HCT116 (cell line): ENCODE data around the gene CD99L2. TPM values are rescaled to one million over a fixed set of nuclear protein-coding genes. Genes with fewer than 3 reads are reported as not detected.

Experiments used
- ATAC-seq: fragments of 200-7000 bp; cut with Tn5 transposase; 2 replicates; pipeline ENCODE4 v1.9.1; 2020; ENCODE audit warnings: mild to moderate bottlenecking, moderate library complexity
- BruUV-seq: library from RNA; stranded (reverse); fragments of 400-500 nt; replicated peaks from 2 replicates; lab custom pipeline; 2021; lab: Mats Ljungman, UMichigan
- CTCF ChIA-PET: fragments of 300-600 bp; sonication (Branson Sonifier 250); formaldehyde crosslinking; loops from one replicate; lab custom pipeline; 2021; ENCODE audit warnings: antibody characterized with exemption; lab: Charles Lee
- POLR2A ChIA-PET: fragments of 300-600, 350-600 bp; sonication (Branson Sonifier 250); formaldehyde crosslinking; loops from one replicate; lab custom pipeline; 2021; ENCODE audit warnings: antibody characterized with exemption; lab: Charles Lee
- RAD21 ChIA-PET, 2 experiments: fragments of 300-600 bp; sonication (Branson Sonifier 250); formaldehyde crosslinking; loops; one replicate each; lab custom pipeline; 2023; ENCODE audit warnings: low total read pairs in 2 of 2; ENCODE audit not compliant: uncharacterized antibody in 2 of 2, unreplicated experiment in 2 of 2, low non-redundant PET in 1 of 2; lab: Charles Lee
- DNase-seq: peaks from one replicate; pipeline ENCODE4 v3.0.0-alpha.2; 2010; ENCODE audit warnings: low read depth, low spot score
- H2AFZ ChIP-seq: fragments of 200-600 bp; shearing (Covaris generic), sonication (generic); 2 replicates; pipeline ENCODE4 v1.6.1; 2017; ENCODE audit warnings: low read depth, mixed run types, mixed read lengths, antibody characterized with exemption, low read length; ENCODE audit not compliant: poor library complexity, severe bottlenecking
- H3K27ac ChIP-seq: 2 replicates; pipeline ENCODE4 v1.5.1; 2012; ENCODE audit warnings: low read depth, low read length
- H3K27me3 ChIP-seq: fragments of 200-600 bp; sonication (generic); 2 replicates; pipeline ENCODE4 v1.6.1; 2016; ENCODE audit warnings: mixed run types, low read length, mixed read lengths; ENCODE audit not compliant: insufficient read depth
- H3K36me3 ChIP-seq, 2 experiments: fragments of 200-500 bp in 1 of 2; fragments of 200-600 bp in 1 of 2; sonication (Bioruptor generic) in 1 of 2; sonication (generic) in 1 of 2; 2 replicates each; pipeline versions ENCODE4 v1.5.1 to v1.6.1; 2014 to 2016; ENCODE audit warnings: low read length in 2 of 2, inconsistent platforms in 1 of 2, mixed read lengths in 1 of 2, mixed run types in 1 of 2; ENCODE audit not compliant: insufficient read depth in 2 of 2, control insufficient read depth in 1 of 2
- H3K4me1 ChIP-seq, 2 experiments: fragments of 200-600 bp in 1 of 2; sonication (generic) in 1 of 2; 2 replicates each; pipeline versions ENCODE4 v1.5.1 to v1.6.1; 2012 to 2017; ENCODE audit warnings: low read length in 2 of 2, inconsistent platforms in 1 of 2, mild to moderate bottlenecking in 1 of 2, mixed read lengths in 1 of 2, mixed run types in 1 of 2, moderate library complexity in 1 of 2; ENCODE audit not compliant: insufficient read depth in 2 of 2, control insufficient read depth in 1 of 2
- H3K4me2 ChIP-seq: fragments of 200-600 bp; sonication (generic); 2 replicates; pipeline ENCODE4 v1.6.1; 2017; ENCODE audit warnings: mixed run types, low read length, mixed read lengths
- H3K4me3 ChIP-seq, 2 experiments: fragments of 200-600 bp in 1 of 2; sonication (generic) in 1 of 2; replicated peaks in 1 of 2; 2 replicates each; pipeline ENCODE4 v1.5.1; 2011 to 2016; ENCODE audit warnings: low read length in 2 of 2, control low read depth in 1 of 2, low read depth in 1 of 2, mild to moderate bottlenecking in 1 of 2, mixed read lengths in 1 of 2, mixed run types in 1 of 2
- H3K79me2 ChIP-seq: fragments of 200-600 bp; sonication (generic); 2 replicates; pipeline ENCODE4 v1.6.1; 2017; ENCODE audit warnings: mild to moderate bottlenecking, mixed run types, low read length, moderate library complexity, mixed read lengths; ENCODE audit not compliant: insufficient read depth
- H3K9ac ChIP-seq: fragments of 200-600 bp; sonication (generic); 2 replicates; pipeline ENCODE4 v1.6.1; 2016; ENCODE audit warnings: low read length, mixed read lengths
- H3K9me2 ChIP-seq: fragments of 200-600 bp; sonication (generic), shearing (Covaris generic); 2 replicates; pipeline ENCODE4 v1.6.1; 2017; ENCODE audit warnings: mixed run types, mild to moderate bottlenecking, moderate library complexity; ENCODE audit not compliant: insufficient read depth
- H3K9me3 ChIP-seq, 2 experiments: fragments of 200-500 bp in 1 of 2; fragments of 200-600 bp in 1 of 2; sonication (Bioruptor generic) in 1 of 2; sonication (generic) in 1 of 2; 2 replicates each; pipeline ENCODE4 v1.6.1; 2014 to 2017; ENCODE audit warnings: low read length in 2 of 2, mixed read lengths in 2 of 2, inconsistent platforms in 1 of 2, low read depth in 1 of 2, mild to moderate bottlenecking in 1 of 2, mixed run types in 1 of 2, moderate library complexity in 1 of 2; ENCODE audit not compliant: control insufficient read depth in 1 of 2, insufficient read depth in 1 of 2
- H4K20me1 ChIP-seq: fragments of 200-600 bp; sonication (generic), shearing (Covaris generic); 2 replicates; pipeline ENCODE4 v1.6.1; 2017; ENCODE audit warnings: mixed run types, mild to moderate bottlenecking, moderate library complexity; ENCODE audit not compliant: insufficient read depth
- ATF3 ChIP-seq: IDR thresholded peaks from 2 replicates; pipeline ENCODE4 v1.6.1; 2012
- RAD21 ChIP-seq: IDR thresholded peaks from 2 replicates; pipeline ENCODE4 v1.6.1; 2012; ENCODE audit warnings: low read depth, mild to moderate bottlenecking
- REST ChIP-seq: IDR thresholded peaks from 2 replicates; pipeline ENCODE4 v1.6.1; 2012; ENCODE audit warnings: low read depth
- SRF ChIP-seq: IDR thresholded peaks from 2 replicates; pipeline ENCODE4 v1.6.1; 2012; ENCODE audit warnings: low read depth
- YY1 ChIP-seq: IDR thresholded peaks from 2 replicates; pipeline ENCODE4 v1.6.1; 2011; ENCODE audit warnings: low read length, low read depth, moderate library complexity, mild to moderate bottlenecking; ENCODE audit not compliant: insufficient replicate concordance; ENCODE audit errors: extremely low read depth
- ZFX ChIP-seq: fragments of 450-650 bp; IDR thresholded peaks from 2 replicates; pipeline ENCODE4 v1.6.1; 2017
- intact Hi-C: fragments of 100-400 bp; cut with micrococcal nuclease; formaldehyde crosslinking; loops from 2 replicates; pipeline ENCODE4 v1.10.0; 2022
- total RNA-seq: library from RNA; stranded (reverse); gene quantifications from one replicate; pipeline ENCODE4 v1.2.1, GENCODE V29; 2021; ENCODE audit not compliant: unreplicated experiment

The CD99L2 gene
- total RNA-seq, 1 experiment from 2014 or later: 6.2 TPM

- TF ChIP-seq REST (no peak), YY1 (no peak)
These were observed 43.1 kb upstream of the CD99L2 start (continued) for GRCh38 chrX:150941580-150941979.

- no peaks in the 10 kb centered on the region for H3K9me3 ChIP-seq
- no peak overlapping the region for H3K9ac ChIP-seq
- ChIA-PET POLR2A (no interaction called here), RAD21 (no interaction called here), CTCF (no interaction called here)
- no peaks in the 10 kb centered on the region for H3K36me3 ChIP-seq
- H3K27me3 ChIP-seq: no peaks in the 10 kb centered on the region
- H3K79me2 ChIP-seq: no peaks in the 10 kb centered on the region
- H4K20me1 ChIP-seq: no peaks in the 10 kb centered on the region
- no peak overlapping the region for H3K4me3 ChIP-seq
- H3K4me1 ChIP-seq: no peaks in the 10 kb centered on the region
- TF ChIP-seq SRF (no peak), ZFX (no peak), ATF3 (no peak), RAD21 (no peak)
- no peaks in the 10 kb centered on the region for H3K9me2 ChIP-seq
- ATAC-seq (no peak), DNase-seq (no peak)
- BruUV-seq: no TSS peak
- no peak overlapping the region for H3K27ac ChIP-seq
- H2AFZ ChIP-seq: no peak overlapping the region
- H3K4me2 ChIP-seq: no peak overlapping the region
- intact Hi-C loops: no loop called here
These were observed 42.5 kb upstream of the CD99L2 start for GRCh38 chrX:150940844-150941495.
